Transverse colon (tissue), 4 donors: Measurements from ENCODE around the gene BST1. TPM values are rescaled to one million over a fixed set of nuclear protein-coding genes. Genes with fewer than 3 reads are reported as not detected.

Experiments
- DNase-seq: peaks from one replicate; pipeline ENCODE4 v3.0.0-alpha.2; 2019
- H3K27ac ChIP-seq, 4 donors: fragments of 200-600 bp; sonication (generic); 2 replicates each; pipeline ENCODE4 v1.5.1; 2016 to 2018; ENCODE audit warnings: inconsistent platforms in 4 of 4
- H3K27me3 ChIP-seq: fragments of 200-600 bp; sonication (generic); 2 replicates; pipeline ENCODE4 v1.5.1; 2017; ENCODE audit warnings: inconsistent platforms
- H3K36me3 ChIP-seq, 4 donors: fragments of 200-600 bp; sonication (generic); 2 replicates each; pipeline ENCODE4 v1.5.1; 2017 to 2019; ENCODE audit warnings: inconsistent platforms in 4 of 4
- H3K4me1 ChIP-seq, 4 donors: fragments of 200-600 bp; sonication (generic); 2 replicates each; pipeline ENCODE4 v1.5.1; 2017 to 2020; ENCODE audit warnings: inconsistent platforms in 4 of 4
- H3K4me3 ChIP-seq, 4 donors: fragments of 200-600 bp; sonication (generic); 1 replicate in 1 of 4; 2 replicates in 3 of 4; pipeline versions ENCODE4 v1.5.1 to v1.6.1; 2017 to 2019; ENCODE audit warnings: inconsistent platforms in 4 of 4
- H3K9me3 ChIP-seq, 2 donors: fragments of 200-600 bp; sonication (generic); 2 replicates each; pipeline ENCODE4 v1.5.1; 2017 to 2019; ENCODE audit warnings: inconsistent platforms in 2 of 2
- CTCF ChIP-seq, 5 experiments: fragments of 200-600 bp in 3 of 5; fragments of 450-650 bp in 2 of 5; sonication (generic) in 3 of 5; IDR thresholded peaks; 1 replicate in 2 of 5; 2 replicates in 3 of 5; pipeline ENCODE4 v1.5.1; 2016 to 2017; ENCODE audit warnings: antibody characterized with exemption in 5 of 5, inconsistent platforms in 3 of 5, mild to moderate bottlenecking in 2 of 5, moderate library complexity in 1 of 5
- EP300 ChIP-seq: sonication (generic); formaldehyde crosslinking; IDR thresholded peaks from one replicate; pipeline ENCODE4 v1.6.1; 2017; ENCODE audit warnings: antibody characterized with exemption, low read depth
- POLR2A ChIP-seq: fragments of 450-650 bp; IDR thresholded peaks from one replicate; pipeline ENCODE4 v1.6.1; 2016; ENCODE audit warnings: antibody characterized with exemption, mild to moderate bottlenecking, moderate library complexity
- POLR2AphosphoS5 ChIP-seq, 3 donors: sonication (generic); formaldehyde crosslinking; IDR thresholded peaks; one replicate each; pipeline ENCODE4 v1.6.1; 2016; ENCODE audit warnings: antibody characterized with exemption in 3 of 3
- WGBS, 2 donors: methylation state at CpG; one replicate each; pipeline ENCODE4 v1.1.5; 2018; ENCODE audit warnings: low coverage in 1 of 2; 5-methylcytosine and 5-hydroxymethylcytosine counted together
- in situ Hi-C, 4 donors: fragments of 200-750 bp; cut with MboI; loops; one replicate each; pipeline versions ENCODE4 v1.15.0 to v1.15.1; 2017; ENCODE audit warnings: low sequenced_read_pairs in 3 of 4, low pct_ligation_motif_present in 1 of 4, low pct_unique_long_range_greater_than_20kb in 1 of 4
- intact Hi-C: fragments of 100-400 bp; cut with DNase I; formaldehyde crosslinking; loops from one replicate; pipeline ENCODE4 v1.15.1; 2023; ENCODE audit warnings: low total_unique reads
- total RNA-seq, 4 donors: library from RNA; depleted of rRNA; stranded (reverse); fragments of >200 nt; gene quantifications; one replicate each; pipeline ENCODE4 v1.1.0, GENCODE V29; 2016

Gene BST1
- total RNA-seq, 4 donors from 2014 or later, result 4.3 to 19.4 TPM; not detected in 2

- Histone ChIP-seq H3K9me3 (no peaks in the 10 kb centered on the region), H3K27ac (no peak overlapping the region), H3K4me3 (no peak overlapping the region), H3K4me1 (peaks cover 0 to 14% (median 3%) of the 10 kb centered on the region in 4 donors), H3K27me3 (no peaks in the 10 kb centered on the region), H3K36me3 (no peaks in the 10 kb centered on the region)
- WGBS, 2 donors, result 94 to 96% methylated on average over 4 of the region's 4 CpGs
- DNase-seq, result no peak
- intact Hi-C loops, result no loop called here
- in situ Hi-C loops, result no loop called here
- TF ChIP-seq CTCF (IDR thresholded peaks at IDR 0.05) (no peak), EP300 (no peak), POLR2A (no peak), POLR2AphosphoS5 (IDR thresholded peaks at IDR 0.05) (no peak)
Measured at GRCh38 chr4:15667006-15667405, 35.9 kb upstream of the BST1 start.

- no peak for DNase-seq
- H3K27me3 ChIP-seq, result no peaks in the 10 kb centered on the region
- no peak overlapping the region for H3K4me3 ChIP-seq
- H3K27ac ChIP-seq, result no peak overlapping the region
- intact Hi-C loops, result no loop called here
- TF ChIP-seq POLR2AphosphoS5 (IDR thresholded peaks at IDR 0.05) (no peak), POLR2A (no peak), EP300 (no peak), CTCF (IDR thresholded peaks at IDR 0.05) (no peak)
- WGBS, 2 donors, result 75 to 88% methylated on average over 1 of the region's 1 CpG
- in situ Hi-C loops, result no loop called here
- H3K9me3 ChIP-seq, result no peaks in the 10 kb centered on the region
- peaks cover 0 to 14% (median 3%) of the 10 kb centered on the region in 4 donors for H3K4me1 ChIP-seq
- no peaks in the 10 kb centered on the region for H3K36me3 ChIP-seq
Measured at GRCh38 chr4:15668566-15669435, 34.1 kb upstream of the BST1 start.

- WGBS, 2 donors, result 87 to 89% methylated on average over 3 of the region's 3 CpGs
- Histone ChIP-seq H3K4me3 (no peak overlapping the region), H3K9me3 (no peaks in the 10 kb centered on the region), H3K27me3 (no peaks in the 10 kb centered on the region), H3K36me3 (no peaks in the 10 kb centered on the region), H3K4me1 (peaks cover 0 to 8% (median 3%) of the 10 kb centered on the region in 4 donors), H3K27ac (no peak overlapping the region)
- in situ Hi-C loops (no loop called here), intact Hi-C loops (no loop called here)
- TF ChIP-seq EP300 (no peak), POLR2A (no peak), POLR2AphosphoS5 (IDR thresholded peaks at IDR 0.05) (no peak), CTCF (IDR thresholded peaks at IDR 0.05) (no peak)
- no peak for DNase-seq
Measured at GRCh38 chr4:15670576-15670975, 32.3 kb upstream of the BST1 start.

GRCh38 chr4:15672101-15672500 is 30.8 kb upstream of the BST1 start:
- in situ Hi-C loops (no loop called here), intact Hi-C loops (no loop called here)
- Histone ChIP-seq H3K27ac (no peak overlapping the region), H3K9me3 (no peaks in the 10 kb centered on the region), H3K36me3 (no peaks in the 10 kb centered on the region), H3K4me3 (no peak overlapping the region), H3K4me1 (no peaks in the 10 kb centered on the region), H3K27me3 (no peaks in the 10 kb centered on the region)
- whole genome bisulfite sequencing, 2 donors, result 96 to 98% methylated on average over 3 of the region's 3 CpGs
- DNase-seq, result no peak
- TF ChIP-seq POLR2A, result no peak
- TF ChIP-seq EP300, result no peak
- no peak for TF ChIP-seq POLR2AphosphoS5 (IDR thresholded peaks at IDR 0.05)
- no peak for TF ChIP-seq CTCF (IDR thresholded peaks at IDR 0.05)
